SHP77 treated with DMSO at 0.1 percent for 48 hours (cell line): ENCODE data around the gene ECHDC1.
"Not testable (repeated sequence)": the region's sequence is repeated elsewhere in the genome, so short reads cannot be mapped to it uniquely, and the experiment has no call there.

Experiments
- DNase-seq: peaks from one replicate; lab custom pipeline; 2025; lab: John Stamatoyannopoulos, UW

ECHDC1 gene

DNA sequence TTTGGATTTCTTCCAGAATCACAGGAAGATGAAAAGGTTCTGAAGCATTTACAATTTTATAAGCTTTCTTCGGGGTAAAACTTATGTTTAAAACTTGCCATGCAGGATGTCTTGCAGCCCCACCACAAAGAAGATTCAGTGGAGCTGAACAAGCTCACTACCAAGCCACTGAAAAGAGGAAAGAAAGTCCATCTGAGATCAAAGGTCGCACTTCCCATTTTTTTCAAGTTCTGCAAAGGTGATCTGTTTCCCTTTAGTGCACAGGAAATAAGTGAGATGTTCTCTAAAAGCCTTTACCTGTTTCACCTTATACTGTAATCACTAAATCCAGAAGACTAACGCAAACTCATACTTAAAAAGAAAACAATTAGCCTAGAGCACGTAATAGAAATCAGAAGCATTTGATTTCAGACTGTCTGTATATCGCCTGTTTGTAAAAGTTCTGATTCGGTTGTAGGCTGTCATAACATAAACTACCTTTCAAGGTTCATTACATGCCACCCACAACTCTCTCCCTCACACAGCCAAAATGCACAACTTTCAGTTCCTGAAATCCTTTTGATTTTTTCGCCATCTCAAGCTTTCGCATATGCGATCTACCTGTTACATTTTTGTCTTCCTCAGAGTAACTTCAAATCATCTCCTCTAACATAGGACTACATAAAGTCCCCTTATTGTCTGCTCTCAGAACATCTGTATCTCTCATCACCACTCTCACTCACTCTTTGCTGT, 1.8 kb downstream of the ECHDC1 start:
- no peak for DNase-seq

DNA sequence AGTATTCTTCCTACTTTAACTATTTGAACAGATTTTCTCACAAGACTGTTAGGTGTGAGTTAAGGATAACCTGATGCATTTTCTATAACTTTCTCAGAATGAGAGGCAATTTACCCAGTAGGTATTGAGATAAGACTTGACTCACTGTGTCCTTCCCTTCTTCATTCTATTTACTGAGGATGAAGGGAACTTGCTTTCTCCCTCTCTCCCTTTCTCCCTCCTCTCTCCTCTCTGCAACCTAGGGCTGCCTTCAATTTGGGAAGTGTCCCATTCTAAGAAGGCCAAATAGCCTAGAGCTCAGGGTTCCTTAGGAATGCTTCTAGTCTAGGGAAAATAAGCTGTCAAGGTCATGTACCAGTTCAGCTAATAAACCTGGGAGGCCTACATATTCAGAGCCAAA, 3.2 kb downstream of the ECHDC1 start:
- no peak for DNase-seq

DNA sequence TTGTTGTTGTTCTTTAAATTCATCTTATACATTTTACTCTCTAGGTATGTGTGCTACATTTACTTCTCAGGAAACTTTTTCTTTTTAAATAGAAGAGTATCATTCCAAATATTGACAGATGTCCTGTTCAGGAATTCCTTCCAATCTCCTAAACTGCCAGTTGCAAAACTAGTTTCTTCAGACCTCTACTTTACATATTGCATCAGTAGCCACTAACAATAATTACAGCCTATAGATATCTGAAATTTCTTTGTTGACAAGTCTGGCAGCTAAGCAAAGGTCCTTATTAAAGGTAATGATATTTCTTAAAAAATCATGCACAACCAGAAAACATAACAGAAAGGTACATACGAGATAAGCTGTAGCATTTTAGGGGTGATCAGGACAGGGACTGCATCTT, 4.5 kb downstream of the ECHDC1 start:
- no peak for DNase-seq

DNA sequence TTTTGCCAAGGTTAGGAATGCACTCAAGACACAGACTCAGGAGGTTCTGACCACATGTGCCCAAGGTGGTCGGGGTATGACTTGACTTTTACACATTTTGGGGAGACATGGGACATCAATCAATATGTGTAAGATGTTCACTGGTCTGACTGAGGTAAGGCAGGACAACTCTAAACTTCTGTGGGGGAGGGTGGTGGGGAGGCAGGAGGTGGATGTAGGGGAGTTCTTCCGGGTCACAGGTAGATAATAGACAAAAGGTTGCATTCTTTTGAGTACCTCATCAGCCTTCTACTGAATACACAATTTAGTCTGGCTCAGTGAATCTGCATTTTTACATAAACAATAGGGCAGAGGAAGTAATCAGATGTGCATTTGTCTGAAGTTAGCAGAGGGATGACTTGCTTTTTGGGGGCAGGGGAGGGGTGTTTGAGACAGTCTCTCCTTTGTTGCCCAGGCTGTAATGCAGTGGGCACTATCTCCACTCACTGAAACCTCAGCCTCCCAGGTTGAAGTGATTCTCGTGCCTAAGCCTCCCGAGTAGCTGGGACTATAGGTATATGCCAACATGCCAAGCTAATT, 10.9 kb downstream of the ECHDC1 start:
- no peak for DNase-seq

DNA sequence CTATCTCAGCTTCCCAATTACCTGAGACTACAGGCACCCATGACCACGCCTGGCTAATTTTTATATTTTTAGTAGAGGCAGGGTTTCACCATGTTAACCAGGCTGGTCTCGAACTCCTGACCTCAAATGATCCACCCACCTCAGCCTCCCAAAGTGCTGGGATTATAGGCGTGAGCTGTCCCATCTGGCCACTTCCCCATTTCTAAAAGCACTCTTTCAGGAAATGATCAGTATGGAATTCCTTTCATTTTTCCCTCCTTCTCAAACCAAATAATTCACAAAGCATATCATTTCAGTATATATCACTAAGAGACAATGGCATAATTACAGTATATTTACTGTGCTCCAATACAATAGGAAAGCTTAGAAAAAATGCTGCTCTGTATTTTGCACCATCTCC, 12.2 kb downstream of the ECHDC1 start:
- not testable (repeated sequence) for DNase-seq

DNA sequence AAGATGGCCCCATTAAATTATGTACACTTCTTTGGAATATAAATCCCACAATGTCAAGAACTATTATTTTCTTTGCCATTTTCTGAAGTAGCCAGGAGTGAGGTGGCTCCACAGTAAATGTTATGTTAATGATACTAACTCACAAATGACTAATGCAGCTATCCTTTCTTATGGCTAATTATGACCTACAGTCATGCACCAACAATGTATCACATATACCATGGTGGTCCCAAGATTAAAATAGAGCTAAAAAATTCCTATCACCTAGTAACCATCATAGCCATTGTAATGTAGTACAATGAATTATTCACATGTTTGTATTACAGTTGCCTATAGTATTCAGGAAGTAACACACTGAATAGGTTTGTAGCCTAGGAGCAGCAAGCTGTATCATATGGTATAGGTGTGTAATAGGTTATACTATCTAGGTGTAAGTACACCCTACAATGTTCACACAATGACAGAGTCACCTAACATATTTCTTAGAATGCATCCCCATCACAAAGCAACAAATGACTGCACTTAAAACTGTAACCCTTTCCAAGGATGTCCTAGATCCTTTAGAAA, 15.3 kb downstream of the ECHDC1 start:
- DNase-seq = no peak

DNA sequence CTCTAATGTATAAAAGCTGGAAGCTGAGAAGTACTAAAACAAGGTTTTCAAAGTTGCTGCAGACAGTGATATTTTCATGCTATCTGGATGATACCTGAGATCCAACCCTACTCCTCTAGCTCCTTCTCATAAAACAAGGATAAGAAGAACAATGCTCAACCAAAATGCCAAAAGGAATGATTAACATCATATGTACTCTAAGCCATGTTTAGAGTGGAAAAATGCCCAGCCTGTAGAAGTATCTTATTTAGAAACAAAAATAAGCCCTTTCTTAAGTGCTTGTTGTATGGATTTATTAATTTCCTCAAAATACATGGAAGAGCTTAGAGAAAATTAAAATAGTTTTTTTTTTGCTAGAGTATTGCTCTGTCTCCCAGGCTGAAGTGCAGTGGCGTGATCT, 23.7 kb downstream of the ECHDC1 start:
- DNase-seq = no peak

DNA sequence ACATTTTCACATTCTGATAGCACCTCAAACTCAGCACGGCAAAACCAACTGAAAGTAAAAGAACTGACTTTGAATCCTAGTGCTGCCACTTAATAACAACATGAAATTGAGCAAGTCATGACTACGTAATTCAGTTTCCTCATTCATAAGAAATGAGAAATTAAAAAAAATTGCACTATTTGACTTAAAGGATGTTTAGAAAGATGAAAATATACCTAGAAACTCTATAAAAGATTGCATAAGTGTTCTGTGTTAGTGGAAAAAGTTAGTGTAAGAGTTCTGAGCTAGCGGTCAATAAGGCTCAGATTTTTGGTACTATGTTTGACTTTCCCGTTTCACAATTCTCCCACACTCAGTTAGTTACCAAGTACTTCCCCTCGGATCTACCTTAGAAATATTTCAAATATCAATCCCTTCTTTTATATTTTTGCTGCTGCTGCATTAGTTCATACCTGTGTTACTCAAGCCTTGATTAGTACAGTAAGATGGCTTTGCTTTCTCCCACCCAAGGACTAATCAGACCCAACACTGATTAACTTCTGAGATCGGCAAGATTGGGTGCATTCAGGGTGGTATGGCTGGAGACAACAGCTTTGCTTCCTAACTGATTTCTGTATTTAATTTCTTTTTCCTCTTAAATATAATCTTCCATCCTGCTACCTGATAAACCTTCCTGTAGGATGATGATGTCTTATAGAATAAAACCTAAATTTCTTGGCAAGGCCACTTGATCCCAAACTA, 25.9 kb downstream of the ECHDC1 start:
- DNase-seq = no peak

DNA sequence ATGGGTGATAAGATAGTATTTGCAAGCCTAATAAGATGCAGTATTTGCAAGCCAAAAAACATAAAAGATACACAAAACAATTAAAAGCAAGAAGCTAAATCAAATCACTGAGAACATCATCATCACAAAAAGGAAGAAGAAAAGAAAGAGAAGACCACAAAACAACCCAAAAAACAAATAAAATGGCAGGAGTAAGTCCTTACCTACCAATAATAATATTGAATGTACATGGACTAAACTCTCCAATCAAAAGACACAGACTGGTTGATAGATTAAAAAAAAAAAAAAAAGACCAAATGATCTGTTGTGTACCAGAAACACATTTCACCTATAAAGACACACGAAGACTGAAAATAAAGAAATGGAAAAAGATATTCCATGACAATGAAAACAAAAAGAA, 37.7 kb downstream of the ECHDC1 start:
- DNase-seq = no peak

DNA sequence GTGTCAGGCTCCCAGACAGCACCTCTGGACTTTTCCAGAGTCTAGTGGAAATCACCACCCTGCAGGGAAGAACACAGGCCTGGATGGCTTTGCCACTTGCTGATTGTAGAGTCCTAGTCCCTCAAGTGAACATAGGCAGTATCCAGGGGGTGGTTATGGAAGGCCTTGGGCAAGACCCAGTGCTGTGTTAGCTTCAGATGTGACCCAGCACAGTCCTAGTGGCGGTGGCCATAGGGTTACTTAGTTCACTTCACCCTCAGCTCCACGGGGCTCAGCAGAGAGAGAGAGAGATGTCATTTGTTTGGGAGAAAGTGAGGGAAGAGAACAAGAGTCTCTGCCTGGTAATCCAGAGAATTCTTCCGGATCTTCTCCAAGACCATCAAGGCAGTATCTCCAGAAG, 39.5 kb downstream of the ECHDC1 start:
- no peak for DNase-seq

DNA sequence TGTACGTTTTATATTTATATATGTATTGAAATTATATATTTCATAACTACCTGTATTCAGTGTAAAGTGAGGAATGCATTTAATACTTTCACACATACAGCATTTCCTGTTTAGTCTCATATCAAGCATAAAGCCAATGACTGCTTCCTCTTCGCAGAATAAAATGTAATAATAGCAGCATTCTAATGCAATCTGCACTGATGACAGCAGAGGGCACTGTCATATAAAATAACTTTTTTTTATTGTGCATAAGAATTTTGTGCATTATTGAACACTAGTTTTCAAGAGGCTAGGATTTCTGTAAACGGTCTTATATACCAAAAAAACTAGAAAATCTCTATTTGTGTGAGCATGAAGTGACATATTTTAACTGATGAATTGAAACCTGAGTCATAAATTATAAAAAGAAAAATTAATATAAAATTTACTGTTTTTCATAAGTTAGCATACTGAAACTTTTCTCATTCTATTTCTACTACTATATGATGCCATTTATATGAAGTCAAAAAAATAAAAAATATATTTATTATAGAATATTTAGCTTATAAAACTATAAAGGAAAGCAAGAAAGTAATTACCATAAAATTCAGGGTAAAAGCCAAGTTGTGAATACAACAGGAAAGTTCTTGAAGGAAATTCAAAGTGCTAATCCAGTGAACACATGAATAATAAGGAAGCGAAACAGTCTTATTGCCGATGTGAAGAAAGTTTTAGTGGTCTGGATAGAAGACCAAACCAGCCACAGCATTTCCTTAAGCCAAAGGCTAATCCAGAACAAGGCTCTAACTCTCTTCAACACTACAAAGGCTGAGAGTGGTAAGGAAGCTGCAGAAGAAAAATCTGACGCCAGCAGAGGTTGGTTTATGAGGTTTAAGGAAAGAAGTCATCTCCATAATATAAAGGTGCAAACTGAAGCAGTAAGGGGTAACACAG, 40.4 kb downstream of the ECHDC1 start:
- DNase-seq = no peak

DNA sequence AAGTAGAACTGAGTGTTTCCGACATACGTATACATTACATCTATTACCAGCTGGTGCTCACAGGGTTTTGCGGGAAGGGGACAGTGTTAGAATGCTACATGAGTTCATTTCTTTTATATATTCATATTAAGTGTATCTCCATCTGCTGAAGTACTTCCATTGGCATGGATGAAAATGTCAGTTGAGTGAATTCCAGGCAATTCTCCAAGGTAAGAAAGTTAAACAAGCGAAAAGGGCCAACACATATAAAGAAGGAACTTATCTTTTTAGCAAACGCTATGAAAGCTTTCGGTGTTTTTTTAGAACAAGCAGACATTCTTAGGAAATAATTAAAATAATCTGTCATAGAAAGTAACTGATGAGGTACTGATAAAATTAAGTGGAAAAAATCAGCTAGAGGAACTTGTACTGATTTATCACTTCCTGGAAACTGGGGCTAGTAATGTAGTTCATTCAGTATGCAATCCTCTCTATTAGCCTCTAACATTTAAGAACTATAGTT, 42.2 kb downstream of the ECHDC1 start:
- no peak for DNase-seq

DNA sequence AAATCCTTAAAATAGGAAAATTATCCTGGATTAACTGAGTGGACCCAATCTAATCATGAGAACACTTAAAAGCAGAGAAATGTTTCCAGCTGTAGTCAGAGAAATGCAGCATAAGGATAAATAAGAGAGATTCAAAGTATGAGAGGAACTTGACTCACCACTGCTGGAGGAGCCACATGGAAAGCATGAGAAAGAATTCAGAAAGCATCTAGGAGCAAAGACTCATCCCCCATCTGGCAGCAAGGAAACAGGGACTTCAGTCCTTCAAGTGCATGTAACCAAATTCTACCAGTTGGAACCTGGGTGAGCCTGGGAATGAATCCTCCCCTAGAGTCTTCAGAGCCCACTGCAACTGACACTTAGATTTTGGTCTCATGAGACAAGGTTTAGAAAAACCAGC, 43.0 kb downstream of the ECHDC1 start:
- no peak for DNase-seq

DNA sequence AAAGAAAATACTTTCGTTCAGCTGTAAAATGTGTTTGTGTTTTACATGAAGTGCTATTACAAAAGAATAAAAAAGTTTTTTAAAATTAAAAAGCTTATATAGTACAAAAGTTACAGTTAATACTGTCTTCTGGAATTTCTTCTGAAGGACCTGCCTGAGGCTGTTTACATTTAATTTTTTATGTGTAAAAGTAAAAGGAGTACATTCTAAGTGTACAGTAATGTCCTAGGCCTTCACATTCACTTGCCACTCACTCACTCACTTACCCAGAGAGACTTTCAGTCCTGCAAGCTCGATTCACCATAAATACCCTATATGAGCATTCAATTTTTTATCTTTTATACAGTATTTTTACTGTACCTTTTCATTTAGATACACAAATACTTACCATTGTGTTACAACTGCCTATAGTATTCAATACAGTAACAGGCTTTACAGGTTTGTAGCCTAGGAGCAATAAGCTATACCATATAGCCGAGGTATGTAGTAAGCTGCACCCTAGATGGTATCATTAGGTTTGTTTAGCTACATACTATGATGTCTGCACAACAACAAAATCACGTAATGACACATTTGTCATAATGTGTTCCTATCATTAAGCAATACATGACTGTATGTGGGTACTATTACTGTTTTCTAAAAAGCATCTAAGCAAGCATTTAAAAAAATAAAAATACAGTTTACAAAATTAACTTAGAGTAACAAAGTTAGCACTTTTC, 43.7 kb downstream of the ECHDC1 start:
- no peak for DNase-seq

DNA sequence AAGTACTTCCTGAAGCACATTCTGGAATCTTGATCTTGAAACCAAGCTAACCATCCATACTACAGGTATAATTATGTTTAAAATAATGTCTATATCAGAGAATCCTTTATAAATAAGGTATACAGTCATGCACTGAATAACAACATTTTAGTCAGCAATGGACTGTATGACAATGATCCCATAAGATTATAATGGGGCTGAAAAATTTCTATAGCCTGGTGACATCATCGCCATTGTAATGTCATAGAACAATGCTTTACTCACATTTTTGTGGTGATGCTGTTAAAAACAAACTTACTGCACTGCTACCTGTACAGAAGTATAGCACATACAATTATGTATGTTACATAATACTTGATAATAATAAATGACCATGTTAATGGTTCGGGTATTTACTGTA, 44.9 kb downstream of the ECHDC1 start:
- no peak for DNase-seq

DNA sequence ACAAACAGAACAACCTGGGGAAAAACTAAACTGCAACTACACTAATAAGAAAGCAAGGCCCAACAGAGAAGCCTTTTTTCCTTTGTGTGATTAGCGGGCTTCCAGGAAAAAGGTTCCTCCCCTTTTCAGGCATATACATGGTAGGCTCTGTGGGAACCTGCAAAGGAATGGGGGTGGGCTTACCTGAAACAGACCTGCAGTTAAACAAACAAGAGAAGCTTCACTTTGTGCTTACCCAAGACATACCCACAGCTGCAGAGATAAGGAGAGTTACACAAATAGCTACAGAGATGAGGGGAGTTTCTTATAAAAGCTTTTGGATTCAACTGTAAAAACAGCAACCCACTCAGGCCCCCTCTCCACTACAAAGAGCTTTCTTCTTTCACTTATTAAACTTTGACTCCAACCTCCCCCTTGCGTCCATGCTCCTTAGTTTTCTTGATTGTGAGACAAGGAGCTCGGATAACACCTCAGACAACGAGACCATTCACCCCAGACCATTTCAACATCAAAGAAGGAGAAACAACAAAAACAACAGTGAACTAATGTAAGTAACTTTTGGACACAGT, 45.8 kb downstream of the ECHDC1 start:
- no peak for DNase-seq

DNA sequence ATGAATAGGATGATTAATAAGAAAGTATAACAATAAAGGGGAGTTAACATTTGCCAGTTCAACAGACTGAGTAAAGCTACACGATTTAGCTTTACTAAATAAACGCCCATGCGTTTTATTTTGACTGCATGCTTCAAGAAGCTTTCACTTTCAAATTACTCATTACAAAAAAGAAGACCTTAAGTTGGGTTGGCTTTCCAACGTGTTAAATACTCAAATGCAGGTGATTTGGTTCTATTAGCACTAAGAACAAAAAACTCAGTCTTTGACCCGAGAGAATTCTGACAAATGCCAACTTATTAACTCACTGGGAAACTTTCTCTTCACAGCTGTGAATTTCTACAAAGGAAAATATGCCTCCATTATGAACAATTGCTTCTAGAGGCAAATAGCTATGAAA, 51.9 kb downstream of the ECHDC1 start:
- DNase-seq = no peak

DNA sequence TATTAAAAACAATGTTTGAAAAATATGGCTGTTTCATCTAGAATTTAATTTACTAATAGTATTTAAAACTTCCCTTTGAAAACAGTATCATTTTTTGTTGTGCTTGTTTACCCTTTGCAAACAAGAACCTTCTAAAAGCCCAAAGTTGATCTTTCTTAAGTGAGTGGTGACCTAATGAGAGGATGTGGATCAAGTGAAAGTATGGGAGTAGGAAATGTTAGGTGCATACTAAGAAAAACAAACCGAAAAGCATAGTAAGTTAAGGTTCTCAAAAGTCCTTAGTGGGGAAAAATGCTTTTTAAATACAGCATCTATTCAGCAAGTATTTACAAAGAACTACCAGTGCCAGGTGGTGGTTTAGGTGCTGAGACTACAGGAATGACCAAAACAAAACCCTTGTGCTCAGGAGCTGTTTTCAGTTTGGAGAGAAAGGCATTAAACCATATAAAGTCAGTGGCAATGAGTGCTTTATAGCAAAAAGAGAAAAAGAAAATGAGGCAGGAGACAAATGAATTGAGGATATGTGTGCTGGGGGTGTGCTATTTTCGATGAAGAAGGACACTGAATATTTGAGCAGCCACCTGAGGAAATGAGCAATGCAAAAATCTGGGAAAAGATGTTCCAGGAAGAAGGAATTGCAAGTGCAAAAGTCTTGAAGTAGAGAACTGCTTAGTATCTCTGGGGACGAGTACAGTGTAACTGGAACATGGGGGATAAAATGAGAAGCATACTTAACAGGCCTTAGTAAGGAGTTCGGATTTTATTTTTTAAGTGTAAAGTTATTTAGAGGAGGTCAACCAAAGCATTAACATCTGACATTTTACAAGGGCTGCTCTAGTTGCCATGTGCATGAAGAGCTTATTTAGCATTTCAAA, 52.8 kb downstream of the ECHDC1 start:
- DNase-seq = no peak

DNA sequence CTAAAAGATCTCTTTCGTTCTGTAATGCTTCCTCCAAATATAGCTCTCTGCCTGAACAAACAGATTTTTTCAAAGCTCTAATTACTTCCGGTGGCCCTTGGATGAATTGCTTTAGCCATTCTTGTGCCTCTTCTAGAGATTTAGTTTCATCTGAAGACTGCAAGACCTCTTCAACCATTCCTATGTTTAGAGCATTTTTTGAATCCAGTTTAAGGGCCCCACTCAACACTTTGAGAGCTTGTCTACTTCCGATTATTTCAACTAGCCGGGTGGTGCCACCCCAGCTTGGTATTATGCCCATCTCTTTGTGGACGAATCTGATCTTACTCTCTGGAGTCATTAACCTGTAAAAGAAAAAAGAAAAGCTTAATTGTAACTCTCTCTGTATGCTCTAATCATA, 53.5 kb downstream of the ECHDC1 start:
- no peak for DNase-seq

DNA sequence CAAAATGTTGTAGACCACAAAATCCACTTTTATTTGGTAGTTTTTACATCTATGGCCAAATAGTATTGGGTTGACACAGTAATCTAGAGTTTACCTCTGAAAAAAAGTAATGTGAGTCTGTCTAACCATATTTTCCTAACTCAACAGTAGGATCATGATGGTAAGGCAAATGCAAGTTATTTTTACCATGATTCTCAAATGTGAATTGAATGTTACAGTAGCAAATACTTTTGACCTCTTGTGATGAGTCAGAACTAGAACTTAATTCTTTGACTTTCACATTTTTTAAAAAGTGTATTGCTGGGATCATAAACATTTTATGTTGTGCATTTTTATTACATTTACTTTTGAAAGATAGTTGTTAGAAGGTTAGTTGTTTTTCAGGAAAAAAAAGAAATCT, 54.7 kb downstream of the ECHDC1 start:
- no peak for DNase-seq
